ENCODE measurements around the gene ARPC5L. TPM values are rescaled to one million over a fixed set of nuclear protein-coding genes. Genes with fewer than 3 reads are reported as not detected.

Gene ARPC5L
- total RNA-seq, 1 donor from 2014 or later = 57.0 TPM

DNA sequence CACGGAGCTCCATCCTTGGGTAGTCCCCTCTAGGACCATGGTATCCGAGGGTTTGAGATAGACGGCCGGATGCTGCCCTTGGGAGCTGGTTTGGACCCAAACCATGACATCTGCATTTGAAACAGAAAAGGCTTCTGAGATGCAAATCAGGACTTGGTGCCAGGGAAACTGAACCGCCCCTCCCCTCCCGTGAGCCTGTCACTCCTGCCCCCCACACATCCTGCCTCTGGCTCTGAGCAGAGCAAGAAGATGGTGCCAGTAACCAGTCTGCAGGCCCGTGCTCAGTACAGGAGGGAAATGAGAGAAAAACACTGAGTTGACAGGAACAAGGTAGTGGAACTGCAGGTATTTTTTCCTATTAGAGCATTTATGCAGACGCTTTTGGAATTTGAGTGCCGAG is 18.6 kb downstream of the ARPC5L start:
- no peak for TF ChIP-seq EZH2 (IDR thresholded peaks at IDR 0.05; ENCODE audit: insufficient read depth, low read length)
- TF ChIP-seq, protein P1, sequence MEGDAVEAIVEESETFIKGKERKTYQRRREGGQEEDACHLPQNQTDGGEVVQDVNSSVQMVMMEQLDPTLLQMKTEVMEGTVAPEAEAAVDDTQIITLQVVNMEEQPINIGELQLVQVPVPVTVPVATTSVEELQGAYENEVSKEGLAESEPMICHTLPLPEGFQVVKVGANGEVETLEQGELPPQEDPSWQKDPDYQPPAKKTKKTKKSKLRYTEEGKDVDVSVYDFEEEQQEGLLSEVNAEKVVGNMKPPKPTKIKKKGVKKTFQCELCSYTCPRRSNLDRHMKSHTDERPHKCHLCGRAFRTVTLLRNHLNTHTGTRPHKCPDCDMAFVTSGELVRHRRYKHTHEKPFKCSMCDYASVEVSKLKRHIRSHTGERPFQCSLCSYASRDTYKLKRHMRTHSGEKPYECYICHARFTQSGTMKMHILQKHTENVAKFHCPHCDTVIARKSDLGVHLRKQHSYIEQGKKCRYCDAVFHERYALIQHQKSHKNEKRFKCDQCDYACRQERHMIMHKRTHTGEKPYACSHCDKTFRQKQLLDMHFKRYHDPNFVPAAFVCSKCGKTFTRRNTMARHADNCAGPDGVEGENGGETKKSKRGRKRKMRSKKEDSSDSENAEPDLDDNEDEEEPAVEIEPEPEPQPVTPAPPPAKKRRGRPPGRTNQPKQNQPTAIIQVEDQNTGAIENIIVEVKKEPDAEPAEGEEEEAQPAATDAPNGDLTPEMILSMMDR (IDR thresholded peaks at IDR 0.05; ENCODE audit: insufficient read depth, low read depth, low read length) = no peak
- H3K4me1 ChIP-seq (ENCODE audit: insufficient read depth, low read length) = no peaks in the 10 kb centered on the region
- Mint-ChIP-seq H3K4me3 (ENCODE audit: unreplicated experiment) (no peak overlapping the region), H3K27me3 (ENCODE audit: low read depth, unreplicated experiment) (no peaks in the 10 kb centered on the region), H3K36me3 (ENCODE audit: low read depth, unreplicated experiment) (peaks cover 14% of the 10 kb centered on the region), H3K9me3 (ENCODE audit: unreplicated experiment) (no peaks in the 10 kb centered on the region), H3K27ac (ENCODE audit: unreplicated experiment) (no peak overlapping the region), H3K4me1 (ENCODE audit: low read depth, unreplicated experiment) (no peaks in the 10 kb centered on the region)
- H3K9me3 ChIP-seq (ENCODE audit: insufficient read depth, low read depth, low read length) = no peaks in the 10 kb centered on the region
- H3K27me3 ChIP-seq (ENCODE audit: insufficient read depth, low read length) = no peaks in the 10 kb centered on the region
- H4K20me1 ChIP-seq (ENCODE audit: insufficient read depth, low read length) = peaks cover 44% of the 10 kb centered on the region
- H3K27ac ChIP-seq (ENCODE audit: low read depth, low read length) = no peak overlapping the region
- H3K36me3 ChIP-seq (ENCODE audit: insufficient read depth, low read length) = peaks cover 31% of the 10 kb centered on the region
- no peak overlapping the region for H3K4me3 ChIP-seq (ENCODE audit: insufficient read depth, low read depth, low read length)
- no peak overlapping the region for H3K4me2 ChIP-seq (ENCODE audit: low read length)
- peaks cover 11% of the 10 kb centered on the region for H3K79me2 ChIP-seq (ENCODE audit: insufficient read depth, low read length)
- no peak overlapping the region for H3K9ac ChIP-seq (ENCODE audit: low read length)
- FAIRE-seq (no peak), DNase-seq (ENCODE audit: low read depth) (no peak)
- no peak overlapping the region for H2AFZ ChIP-seq (ENCODE audit: low read depth, low read length)

DNA sequence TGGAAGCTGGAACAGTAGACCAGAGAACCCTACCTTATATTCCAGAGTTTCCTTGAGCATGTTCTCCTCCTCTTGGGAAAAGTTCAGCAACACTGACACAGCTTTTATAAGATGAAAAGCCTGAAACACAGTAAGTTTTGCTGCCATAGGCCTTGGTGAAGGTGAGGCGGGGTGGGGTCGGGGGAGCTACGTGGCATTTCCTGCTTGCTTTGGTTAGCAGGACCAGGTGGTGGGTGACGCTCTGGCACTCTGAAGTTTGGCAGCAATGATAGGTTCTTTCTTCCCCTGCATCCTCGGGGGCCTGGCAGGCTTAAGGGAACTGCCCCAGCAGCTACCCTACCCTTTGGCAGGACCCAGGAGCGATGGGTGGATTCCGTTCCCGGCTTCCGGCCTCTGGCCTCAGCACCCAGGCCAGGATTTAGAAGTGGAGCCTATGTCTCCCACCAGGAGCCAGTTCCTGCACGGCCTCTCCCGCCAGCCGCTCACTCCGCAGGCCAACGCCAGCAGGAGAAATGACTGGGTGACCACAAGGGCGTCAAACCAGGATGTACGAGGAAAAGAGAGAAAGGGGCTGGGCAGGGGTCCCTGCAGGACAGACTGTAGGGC is 19.3 kb downstream of the ARPC5L start:
- Histone ChIP-seq H3K4me2 (ENCODE audit: low read length) (no peak overlapping the region), H4K20me1 (ENCODE audit: insufficient read depth, low read length) (peaks cover 37% of the 10 kb centered on the region), H3K27me3 (ENCODE audit: insufficient read depth, low read length) (no peaks in the 10 kb centered on the region), H3K9me3 (ENCODE audit: insufficient read depth, low read depth, low read length) (no peaks in the 10 kb centered on the region), H3K4me1 (ENCODE audit: insufficient read depth, low read length) (no peaks in the 10 kb centered on the region), H3K36me3 (ENCODE audit: insufficient read depth, low read length) (peaks cover 28% of the 10 kb centered on the region), H3K9ac (ENCODE audit: low read length) (no peak overlapping the region), H3K79me2 (ENCODE audit: insufficient read depth, low read length) (peaks cover 7% of the 10 kb centered on the region), H3K4me3 (ENCODE audit: insufficient read depth, low read depth, low read length) (no peak overlapping the region), H2AFZ (ENCODE audit: low read depth, low read length) (no peak overlapping the region), H3K27ac (ENCODE audit: low read depth, low read length) (no peak overlapping the region)
- Mint-ChIP-seq H3K4me3 (ENCODE audit: unreplicated experiment) (no peak overlapping the region), H3K27me3 (ENCODE audit: low read depth, unreplicated experiment) (no peaks in the 10 kb centered on the region), H3K4me1 (ENCODE audit: low read depth, unreplicated experiment) (no peaks in the 10 kb centered on the region), H3K9me3 (ENCODE audit: unreplicated experiment) (no peaks in the 10 kb centered on the region), H3K27ac (ENCODE audit: unreplicated experiment) (no peak overlapping the region), H3K36me3 (ENCODE audit: low read depth, unreplicated experiment) (peaks cover 18% of the 10 kb centered on the region)
- DNase-seq (ENCODE audit: low read depth) = no peak
- FAIRE-seq = no peak
- no peak for TF ChIP-seq EZH2 (IDR thresholded peaks at IDR 0.05; ENCODE audit: insufficient read depth, low read length)
- TF ChIP-seq, protein P1 (IDR thresholded peaks at IDR 0.05; ENCODE audit: insufficient read depth, low read depth, low read length) = no peak

DNA sequence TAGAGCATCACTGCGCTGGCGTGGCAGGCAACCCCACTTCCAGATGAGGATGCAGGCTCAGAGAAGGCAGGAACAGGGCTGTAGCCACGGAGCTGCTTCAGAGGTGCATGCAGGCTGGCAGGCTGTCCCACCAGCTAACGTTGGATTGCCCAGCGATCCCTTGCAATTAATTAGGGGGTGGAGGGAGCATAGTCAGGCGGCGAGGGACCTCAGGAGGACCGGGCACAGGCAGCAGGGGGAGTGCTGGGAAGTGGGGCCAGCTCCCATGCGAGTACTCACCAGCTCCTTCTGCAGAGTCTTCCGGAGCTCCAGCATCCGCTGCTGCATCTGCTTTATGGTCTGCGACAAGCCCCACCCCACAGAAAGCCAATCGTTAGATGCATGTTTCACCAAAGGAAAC is 20.3 kb downstream of the ARPC5L start:
- Histone ChIP-seq H3K27ac (ENCODE audit: low read depth, low read length) (no peak overlapping the region), H2AFZ (ENCODE audit: low read depth, low read length) (no peak overlapping the region), H3K4me1 (ENCODE audit: insufficient read depth, low read length) (no peaks in the 10 kb centered on the region), H3K9ac (ENCODE audit: low read length) (no peak overlapping the region), H3K36me3 (ENCODE audit: insufficient read depth, low read length) (peaks cover 19% of the 10 kb centered on the region), H3K27me3 (ENCODE audit: insufficient read depth, low read length) (no peaks in the 10 kb centered on the region), H3K4me2 (ENCODE audit: low read length) (no peak overlapping the region), H4K20me1 (ENCODE audit: insufficient read depth, low read length) (peaks cover 27% of the 10 kb centered on the region), H3K79me2 (ENCODE audit: insufficient read depth, low read length) (no peaks in the 10 kb centered on the region), H3K9me3 (ENCODE audit: insufficient read depth, low read depth, low read length) (no peaks in the 10 kb centered on the region), H3K4me3 (ENCODE audit: insufficient read depth, low read depth, low read length) (no peak overlapping the region)
- no peak for FAIRE-seq
- no peak overlapping the region for H3K27ac Mint-ChIP-seq (ENCODE audit: unreplicated experiment)
- no peak for DNase-seq (ENCODE audit: low read depth)
- H3K9me3 Mint-ChIP-seq (ENCODE audit: unreplicated experiment) = no peaks in the 10 kb centered on the region
- H3K36me3 Mint-ChIP-seq (ENCODE audit: low read depth, unreplicated experiment) = peaks cover 17% of the 10 kb centered on the region
- H3K4me1 Mint-ChIP-seq (ENCODE audit: low read depth, unreplicated experiment) = no peaks in the 10 kb centered on the region
- H3K4me3 Mint-ChIP-seq (ENCODE audit: unreplicated experiment) = no peak overlapping the region
- H3K27me3 Mint-ChIP-seq (ENCODE audit: low read depth, unreplicated experiment) = no peaks in the 10 kb centered on the region
- TF ChIP-seq EZH2 (IDR thresholded peaks at IDR 0.05; ENCODE audit: insufficient read depth, low read length) = no peak
- TF ChIP-seq, protein P1 (IDR thresholded peaks at IDR 0.05; ENCODE audit: insufficient read depth, low read depth, low read length) = no peak
